ENCODE results near the gene IRF8.
A peak's percentile ranks its signal among the peaks of the same experiment; 100 is the strongest.

IRF8 gene

GRCh38 chr16:85961988-85962915, 63.3 kb downstream of the IRF8 start:
- no peak for DNase-seq

DNA sequence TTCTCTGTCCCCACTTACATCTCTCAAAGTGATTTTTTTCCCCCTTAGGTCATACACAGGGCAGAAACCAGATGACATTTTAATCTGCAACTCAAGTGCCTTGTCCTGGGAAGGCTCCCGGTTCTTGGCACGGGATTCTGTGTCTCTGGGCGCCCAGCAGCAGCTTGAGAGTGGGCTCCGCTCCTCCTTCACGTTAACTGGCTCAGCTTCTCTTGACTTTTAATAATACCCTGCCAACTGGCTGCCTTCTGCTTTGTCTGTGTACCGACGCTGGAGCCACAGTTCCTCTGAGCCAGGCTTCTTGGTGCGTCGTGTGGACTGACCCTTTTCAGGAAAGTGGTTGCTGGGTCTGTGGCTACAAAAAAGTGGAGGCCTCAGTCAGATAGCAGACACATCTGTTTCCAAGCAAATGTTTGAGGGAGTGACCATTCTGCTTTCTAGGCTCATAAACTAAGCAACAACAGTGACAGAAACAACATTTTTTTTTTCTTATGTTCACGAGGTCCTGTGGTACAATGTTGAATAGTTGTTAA, 64.9 kb downstream of the IRF8 start:
- DNase-seq: no peak

GRCh38 chr16:85965125-85965524, 66.2 kb downstream of the IRF8 start:
- no peak for DNase-seq

DNA sequence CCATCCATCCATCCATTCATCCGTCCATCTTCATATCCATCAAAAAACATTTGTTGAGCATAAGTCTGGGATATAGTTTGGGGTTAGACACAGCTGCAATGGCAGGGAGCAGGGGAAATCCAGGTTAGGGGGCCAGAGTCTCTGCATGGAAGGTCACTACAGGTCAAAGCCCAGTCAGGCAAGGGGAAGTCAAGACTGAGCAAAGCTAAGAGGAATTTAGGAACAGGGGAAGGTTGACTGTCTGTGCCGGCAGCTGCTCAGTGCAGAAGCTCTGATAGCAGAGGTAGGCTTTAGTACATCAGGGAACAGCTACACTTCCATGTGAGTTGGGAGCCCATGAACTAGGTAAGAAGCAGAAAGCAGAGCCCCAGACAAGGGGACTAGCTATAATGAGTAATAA, 68.1 kb downstream of the IRF8 start:
- DNase-seq: no peak

- DNase-seq: no peak
Measured at GRCh38 chr16:85968041-85968920, 69.3 kb downstream of the IRF8 start.

GRCh38 chr16:85969159-85969558, 70.2 kb downstream of the IRF8 start:
- peak; percentile 75 for DNase-seq

DNA sequence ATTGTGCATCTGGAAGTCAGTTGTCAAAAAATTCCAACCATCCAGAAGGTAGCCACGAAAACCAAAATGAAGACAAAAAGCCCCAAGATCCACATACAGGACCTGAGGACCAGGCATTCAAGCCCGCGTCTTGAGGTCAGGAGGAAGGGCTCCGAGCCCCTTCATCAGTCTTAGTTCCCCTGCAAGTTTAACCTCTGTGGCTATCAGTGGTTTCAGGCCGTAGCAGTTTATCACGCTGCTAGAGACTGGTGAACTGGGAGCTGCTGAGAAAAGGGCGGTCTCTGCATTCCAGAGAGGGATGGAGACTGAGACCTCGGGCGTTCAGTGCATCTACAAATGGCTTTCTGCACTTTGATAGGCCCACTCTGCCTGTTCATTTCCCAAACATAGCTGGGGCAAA, 70.6 kb downstream of the IRF8 start:
- DNase-seq: peak; percentile 65

DNA sequence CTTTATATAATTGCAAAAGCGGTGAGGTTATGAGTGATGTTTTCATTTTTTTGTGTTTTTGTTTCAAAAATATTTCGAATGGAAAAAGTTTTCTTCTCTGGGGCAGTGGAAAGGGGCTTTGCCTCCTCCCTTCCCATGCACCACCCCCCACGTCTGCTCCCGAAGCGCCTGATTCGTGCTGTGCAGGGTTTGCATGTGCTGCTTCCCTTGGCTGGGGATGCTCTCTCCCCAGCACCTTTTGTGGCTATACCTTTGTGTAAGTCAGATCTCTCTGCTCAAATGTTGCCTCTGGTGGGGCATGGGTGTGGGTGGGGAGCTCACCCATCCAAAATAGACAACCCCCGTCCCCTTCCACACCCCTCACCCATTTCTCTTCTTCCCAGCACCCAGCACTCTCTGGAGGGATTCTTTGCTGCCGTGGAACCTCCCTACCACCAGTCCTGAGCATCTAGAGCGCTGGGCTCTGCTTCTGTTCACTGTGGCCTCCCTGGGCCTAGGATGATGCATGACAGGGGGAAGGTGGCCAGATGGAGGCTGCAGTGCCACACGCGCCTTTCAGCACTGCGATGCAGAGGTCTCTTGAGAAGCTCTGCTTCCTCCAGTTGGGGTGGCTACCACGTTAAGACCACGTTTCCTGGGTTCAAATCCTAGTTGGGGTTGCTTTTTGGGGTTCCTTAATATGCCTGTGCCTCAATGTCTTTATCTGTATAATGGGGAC, 71.2 kb downstream of the IRF8 start:
- no peak for DNase-seq

GRCh38 chr16:85970738-85971137, 71.8 kb downstream of the IRF8 start:
- no peak for DNase-seq

Measured in NCI-H226 (cell line).